Fibroblast of lung (primary cell): ENCODE data around the gene EXO1. TPM values are rescaled to one million over a fixed set of nuclear protein-coding genes. Genes with fewer than 3 reads are reported as not detected.
A peak's percentile ranks its signal among the peaks of the same experiment; 100 is the strongest.

Experiments used
- DNase-seq, 2 donors: peaks; one replicate each; pipeline versions ENCODE4 v3.0.0 to v3.0.0-alpha.2; 2010; ENCODE audit warnings: low read depth in 2 of 2
- H2AFZ ChIP-seq: 2 replicates; pipeline ENCODE4 v1.5.1; 2012; ENCODE audit warnings: low read length, control low read depth, inconsistent platforms
- H3K27ac ChIP-seq: 2 replicates; pipeline ENCODE4 v1.5.1; 2011; ENCODE audit warnings: low read length, control low read depth; ENCODE audit not compliant: insufficient read depth
- H3K27me3 ChIP-seq: 2 replicates; pipeline ENCODE4 v1.5.1; 2011; ENCODE audit warnings: mild to moderate bottlenecking, low read length; ENCODE audit not compliant: control insufficient read depth, insufficient read depth
- H3K36me3 ChIP-seq: 2 replicates; pipeline ENCODE4 v1.5.1; 2011; ENCODE audit warnings: low read length; ENCODE audit not compliant: control insufficient read depth, insufficient read depth
- H3K4me1 ChIP-seq: 2 replicates; pipeline ENCODE4 v1.5.1; 2011; ENCODE audit warnings: low read length; ENCODE audit not compliant: control insufficient read depth, insufficient read depth; ENCODE audit errors: extremely low read depth
- H3K4me2 ChIP-seq: 2 replicates; pipeline ENCODE4 v1.5.1; 2011; ENCODE audit warnings: low read length, control low read depth; ENCODE audit not compliant: insufficient read depth; ENCODE audit errors: extremely low read depth
- H3K4me3 ChIP-seq, 4 experiments: fragments of 200-600 bp in 1 of 4; sonication (generic) in 1 of 4; replicated peaks in 1 of 4; 2 replicates each; pipeline ENCODE4 v1.5.1; 2011 to 2016; ENCODE audit warnings: low read length in 4 of 4, low read depth in 3 of 4, mild to moderate bottlenecking in 3 of 4, control low read depth in 2 of 4, inconsistent platforms in 1 of 4, mixed read lengths in 1 of 4; ENCODE audit not compliant: insufficient read depth in 1 of 4; ENCODE audit errors: control extremely low read depth in 1 of 4
- H3K79me2 ChIP-seq: 2 replicates; pipeline ENCODE4 v1.5.1; 2012; ENCODE audit warnings: mild to moderate bottlenecking, low read length, inconsistent platforms; ENCODE audit not compliant: control insufficient read depth, insufficient read depth
- H3K9ac ChIP-seq: 2 replicates; pipeline ENCODE4 v1.5.1; 2011; ENCODE audit warnings: mild to moderate bottlenecking, low read length, control low read depth; ENCODE audit not compliant: insufficient read depth
- H3K9me3 ChIP-seq: 2 replicates; pipeline ENCODE4 v1.5.1; 2012; ENCODE audit warnings: low read depth, low read length; ENCODE audit not compliant: control insufficient read depth, insufficient read depth
- H4K20me1 ChIP-seq: 2 replicates; pipeline ENCODE4 v1.5.1; 2011; ENCODE audit warnings: low read length; ENCODE audit not compliant: control insufficient read depth, insufficient read depth; ENCODE audit errors: extremely low read depth
- CTCF ChIP-seq, 2 donors: IDR thresholded peaks in 1 of 2; conservative IDR thresholded peaks in 1 of 2; 1 replicate in 1 of 2; 2 replicates in 1 of 2; pipeline ENCODE4 v1.5.1; 2011 to 2012; ENCODE audit warnings: low read length in 2 of 2, control low read depth in 1 of 2, inconsistent platforms in 1 of 2, low read depth in 1 of 2, mild to moderate bottlenecking in 1 of 2
- EZH2 ChIP-seq: IDR thresholded peaks from 2 replicates; pipeline ENCODE4 v1.5.1; 2012; ENCODE audit warnings: low read length, control low read depth, mild to moderate bottlenecking; ENCODE audit errors: missing control alignments
- polyA plus RNA-seq, 2 donors: library from polyadenylated mRNA; depleted of rRNA in 1 of 2; stranded (reverse) in 1 of 2; unstranded in 1 of 2; fragments of >200 nt; gene quantifications; 2 replicates each; pipeline ENCODE4 v1.2.1, GENCODE V29; 2011 to 2012; ENCODE audit warnings: missing spikeins in 1 of 2
- total RNA-seq: library from RNA; depleted of rRNA; stranded (reverse); fragments of >200 nt; gene quantifications from 2 replicates; pipeline ENCODE4 v1.2.1, GENCODE V29; 2014

EXO1 gene
- total and polyA plus RNA-seq, 2 donors (not counting 1 experiment from before 2014, with no cell fraction given): 3.0 to 7.2 TPM

GRCh38 chr1:241894016-241894415 lies 46.0 kb downstream of the EXO1 start:
- DNase-seq: no peak
- Histone ChIP-seq H4K20me1 (no peaks in the 10 kb centered on the region), H3K27me3 (no peaks in the 10 kb centered on the region), H3K36me3 (peaks cover 2% of the 10 kb centered on the region), H3K79me2 (no peaks in the 10 kb centered on the region), H3K4me1 (no peaks in the 10 kb centered on the region), H3K9me3 (no peaks in the 10 kb centered on the region), H3K9ac (no peak overlapping the region), H3K4me2 (no peak overlapping the region), H3K27ac (no peak overlapping the region), H3K4me3 (no peak overlapping the region), H2AFZ (no peak overlapping the region)
- TF ChIP-seq CTCF (conservative IDR thresholded peaks at IDR 0.05 in 1 of 2, IDR thresholded peaks at IDR 0.05 in 1 of 2; ENCODE audit: low read depth in 1 of 2, low read length in 2 of 2) (no peak), EZH2 (no peak)

- H3K4me3 ChIP-seq: no peak overlapping the region
- no peak overlapping the region for H3K4me2 ChIP-seq
- H3K36me3 ChIP-seq: peaks cover 2% of the 10 kb centered on the region
- TF ChIP-seq EZH2 (no peak), CTCF (conservative IDR thresholded peaks at IDR 0.05 in 1 of 2, IDR thresholded peaks at IDR 0.05 in 1 of 2; ENCODE audit: low read depth in 1 of 2, low read length in 2 of 2) (no peak)
- H3K9ac ChIP-seq: no peak overlapping the region
- no peak overlapping the region for H2AFZ ChIP-seq
- no peak overlapping the region for H3K27ac ChIP-seq
- peak in 1 of 2 donors; percentile 5 for DNase-seq
- H3K27me3 ChIP-seq: no peaks in the 10 kb centered on the region
- H3K9me3 ChIP-seq: no peaks in the 10 kb centered on the region
- H3K79me2 ChIP-seq: no peaks in the 10 kb centered on the region
- no peaks in the 10 kb centered on the region for H4K20me1 ChIP-seq
- H3K4me1 ChIP-seq: no peaks in the 10 kb centered on the region
Measured at GRCh38 chr1:241895013-241895412, 47.0 kb downstream of the EXO1 start.

GRCh38 chr1:241896670-241896962 lies 48.6 kb downstream of the EXO1 start:
- TF ChIP-seq CTCF (conservative IDR thresholded peaks at IDR 0.05 in 1 of 2, IDR thresholded peaks at IDR 0.05 in 1 of 2; ENCODE audit: low read depth in 1 of 2, low read length in 2 of 2) (no peak), EZH2 (no peak)
- Histone ChIP-seq H3K79me2 (no peaks in the 10 kb centered on the region), H2AFZ (no peak overlapping the region), H3K9ac (no peak overlapping the region), H3K27me3 (no peaks in the 10 kb centered on the region), H3K4me1 (no peaks in the 10 kb centered on the region), H3K4me3 (no peak overlapping the region), H3K27ac (no peak overlapping the region), H3K9me3 (no peaks in the 10 kb centered on the region), H4K20me1 (no peaks in the 10 kb centered on the region), H3K36me3 (no peaks in the 10 kb centered on the region), H3K4me2 (no peak overlapping the region)
- DNase-seq: no peak
